PFSK-1 (cell line): ENCODE data around the gene GDF2.

Experiments
- POLR2AphosphoS5 ChIP-seq: IDR thresholded peaks from 2 replicates; pipeline ENCODE4 v1.6.1; 2012; ENCODE audit warnings: low read depth, mild to moderate bottlenecking, control low read depth, low read length, moderate library complexity
- TAF1 ChIP-seq: IDR thresholded peaks from 2 replicates; pipeline ENCODE4 v1.6.1; 2012; ENCODE audit warnings: low read length, control low read depth, borderline replicate concordance; ENCODE audit not compliant: insufficient read depth

DNA sequence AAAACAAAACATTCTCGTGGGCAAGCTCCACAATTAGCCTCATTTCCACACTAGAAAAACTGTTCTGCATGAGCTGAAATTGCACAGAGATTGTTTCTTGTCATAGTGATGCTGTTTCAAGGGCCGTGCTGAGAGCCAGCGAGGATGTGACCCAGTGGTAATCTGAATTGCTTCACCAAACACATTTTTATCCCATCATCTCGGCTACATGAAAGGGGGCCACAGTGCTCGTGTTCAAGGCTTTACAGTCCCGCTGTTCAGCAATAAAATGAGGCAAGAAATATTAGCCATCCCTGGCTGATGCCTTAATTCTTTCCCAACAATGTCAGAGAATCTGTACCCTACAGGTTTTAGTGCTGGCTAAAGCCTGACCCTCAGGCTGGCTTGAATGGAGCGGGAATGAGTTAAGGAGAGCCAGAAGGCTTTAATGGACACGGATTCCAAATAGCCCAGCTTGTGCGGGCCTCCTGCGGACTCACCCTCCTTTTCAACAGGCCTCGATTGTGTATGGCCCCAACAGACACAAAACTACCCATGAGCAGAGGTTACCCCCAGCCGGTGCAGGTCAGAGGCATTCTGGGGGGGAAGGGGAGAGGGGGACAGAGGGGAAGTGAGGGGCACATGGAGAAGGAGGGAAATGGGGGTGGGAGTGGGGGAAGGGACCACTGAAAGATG lies 24.3 kb upstream of the GDF2 start:
- no peak for TF ChIP-seq POLR2AphosphoS5
- no peak for TF ChIP-seq TAF1
